Neural progenitor cell (in vitro differentiated cells): ENCODE measurements around the gene TINAGL1. TPM values are rescaled to one million over a fixed set of nuclear protein-coding genes. Genes with fewer than 3 reads are reported as not detected.

Source experiments
- DNase-seq: peaks from one replicate; pipeline ENCODE4 v3.0.0-alpha.2; 2016; ENCODE audit warnings: low spot score
- H2AFZ ChIP-seq: fragments of 200-600 bp; sonication (generic); replicated peaks from 2 replicates; pipeline ENCODE4 v1.6.1; 2016; ENCODE audit warnings: antibody characterized with exemption
- H3F3A ChIP-seq: fragments of 200-600 bp; sonication (generic); 2 replicates; pipeline ENCODE4 v1.6.1; 2016; ENCODE audit warnings: antibody characterized with exemption, low read depth
- H3K27ac ChIP-seq: fragments of 200-600 bp; sonication (generic); 2 replicates; pipeline ENCODE4 v1.5.1; 2016; ENCODE audit warnings: mild to moderate bottlenecking
- H3K27me3 ChIP-seq: fragments of 200-600 bp; sonication (generic); 2 replicates; pipeline ENCODE4 v1.6.1; 2016; ENCODE audit warnings: mild to moderate bottlenecking, moderate library complexity
- H3K36me3 ChIP-seq: fragments of 200-600 bp; sonication (generic); 2 replicates; pipeline ENCODE4 v1.5.1; 2016
- H3K4me1 ChIP-seq: fragments of 200-600 bp; sonication (generic); 2 replicates; pipeline ENCODE4 v1.6.1; 2016; ENCODE audit warnings: mixed run types
- H3K4me2 ChIP-seq: fragments of 200-600 bp; sonication (generic); 2 replicates; pipeline ENCODE4 v1.6.1; 2016
- H3K4me3 ChIP-seq: fragments of 200-600 bp; sonication (generic); 2 replicates; pipeline ENCODE4 v1.5.1; 2016
- H3K79me2 ChIP-seq: fragments of 200-600 bp; sonication (generic); 2 replicates; pipeline ENCODE4 v1.6.1; 2016; ENCODE audit warnings: low read depth
- H3K9ac ChIP-seq: fragments of 200-600 bp; sonication (generic); 2 replicates; pipeline ENCODE4 v1.6.1; 2016
- H3K9me3 ChIP-seq: fragments of 200-600 bp; sonication (generic); 2 replicates; pipeline ENCODE4 v1.5.1; 2016; ENCODE audit warnings: low read depth
- H4K20me1 ChIP-seq: fragments of 200-600 bp; sonication (generic); 2 replicates; pipeline ENCODE4 v1.6.1; 2016; ENCODE audit warnings: low read depth
- H3K27ac Mint-ChIP-seq: 3 replicates; pipeline ENCODE4 v1.8.0; 2021; ENCODE audit warnings: mixed read lengths
- H3K27me3 Mint-ChIP-seq: 2 replicates; pipeline ENCODE4 v1.8.0; 2022; ENCODE audit warnings: low read depth, mild to moderate bottlenecking, inconsistent platforms, moderate library complexity, mixed read lengths; ENCODE audit not compliant: insufficient read depth
- H3K36me3 Mint-ChIP-seq: 3 replicates; pipeline ENCODE4 v1.8.0; 2021; ENCODE audit warnings: mixed read lengths
- H3K4me1 Mint-ChIP-seq: 3 replicates; pipeline ENCODE4 v1.8.0; 2021; ENCODE audit warnings: mixed read lengths
- H3K4me3 Mint-ChIP-seq: 3 replicates; pipeline ENCODE4 v1.8.0; 2021; ENCODE audit warnings: mild to moderate bottlenecking, moderate library complexity, mixed read lengths
- H3K9me3 Mint-ChIP-seq: 3 replicates; pipeline ENCODE4 v1.8.0; 2020; ENCODE audit warnings: mixed read lengths
- EZH2 ChIP-seq: fragments of 200-600 bp; sonication (generic); IDR thresholded peaks from 2 replicates; pipeline ENCODE4 v1.6.1; 2017; ENCODE audit warnings: antibody characterized with exemption, mild to moderate bottlenecking, moderate library complexity
- EZH2phosphoT487 ChIP-seq: fragments of 200-600 bp; sonication (generic); IDR thresholded peaks from 2 replicates; pipeline ENCODE4 v1.6.1; 2017; ENCODE audit warnings: antibody characterized with exemption
- total RNA-seq: library from RNA; depleted of rRNA; stranded (reverse); fragments of >200 nt; gene quantifications from 2 replicates; pipeline ENCODE4 v1.2.3, GENCODE V29; 2015; ENCODE audit warnings: low replicate concordance
- TF ChIP-seq, protein P1 (sequence below): fragments of 200-600 bp; sonication (generic); IDR thresholded peaks from 2 replicates; pipeline ENCODE4 v1.5.1; 2017; ENCODE audit warnings: antibody characterized with exemption, mild to moderate bottlenecking

The TINAGL1 gene
- total RNA-seq, 1 donor from 2014 or later, result not detected

GRCh38 chr1:31572323-31573104 lies 3.8 kb upstream of the TINAGL1 start:
- H3F3A ChIP-seq, result no peaks in the 10 kb centered on the region
- peaks cover 21% of the 10 kb centered on the region for H3K27me3 ChIP-seq
- no peaks in the 10 kb centered on the region for H3K9me3 ChIP-seq
- H3K9ac ChIP-seq, result no peak overlapping the region
- H2AFZ ChIP-seq, result no peak overlapping the region
- Mint-ChIP-seq H3K4me3 (no peak overlapping the region), H3K27ac (no peak overlapping the region), H3K36me3 (no peaks in the 10 kb centered on the region), H3K27me3 (peaks cover 5% of the 10 kb centered on the region), H3K4me1 (peaks cover 17% of the 10 kb centered on the region), H3K9me3 (no peaks in the 10 kb centered on the region)
- H3K4me3 ChIP-seq, result no peak overlapping the region
- no peaks in the 10 kb centered on the region for H4K20me1 ChIP-seq
- H3K27ac ChIP-seq, result no peak overlapping the region
- no peaks in the 10 kb centered on the region for H3K36me3 ChIP-seq
- H3K4me2 ChIP-seq, result no peak overlapping the region
- DNase-seq, result no peak
- TF ChIP-seq, protein P1, sequence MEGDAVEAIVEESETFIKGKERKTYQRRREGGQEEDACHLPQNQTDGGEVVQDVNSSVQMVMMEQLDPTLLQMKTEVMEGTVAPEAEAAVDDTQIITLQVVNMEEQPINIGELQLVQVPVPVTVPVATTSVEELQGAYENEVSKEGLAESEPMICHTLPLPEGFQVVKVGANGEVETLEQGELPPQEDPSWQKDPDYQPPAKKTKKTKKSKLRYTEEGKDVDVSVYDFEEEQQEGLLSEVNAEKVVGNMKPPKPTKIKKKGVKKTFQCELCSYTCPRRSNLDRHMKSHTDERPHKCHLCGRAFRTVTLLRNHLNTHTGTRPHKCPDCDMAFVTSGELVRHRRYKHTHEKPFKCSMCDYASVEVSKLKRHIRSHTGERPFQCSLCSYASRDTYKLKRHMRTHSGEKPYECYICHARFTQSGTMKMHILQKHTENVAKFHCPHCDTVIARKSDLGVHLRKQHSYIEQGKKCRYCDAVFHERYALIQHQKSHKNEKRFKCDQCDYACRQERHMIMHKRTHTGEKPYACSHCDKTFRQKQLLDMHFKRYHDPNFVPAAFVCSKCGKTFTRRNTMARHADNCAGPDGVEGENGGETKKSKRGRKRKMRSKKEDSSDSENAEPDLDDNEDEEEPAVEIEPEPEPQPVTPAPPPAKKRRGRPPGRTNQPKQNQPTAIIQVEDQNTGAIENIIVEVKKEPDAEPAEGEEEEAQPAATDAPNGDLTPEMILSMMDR, result no peak
- TF ChIP-seq EZH2phosphoT487, result no peak
- no peak for TF ChIP-seq EZH2
- H3K79me2 ChIP-seq, result no peaks in the 10 kb centered on the region
- H3K4me1 ChIP-seq, result peaks cover 14% of the 10 kb centered on the region

GRCh38 chr1:31573261-31573660 lies 3.1 kb upstream of the TINAGL1 start:
- Mint-ChIP-seq H3K36me3 (no peaks in the 10 kb centered on the region), H3K27me3 (peaks cover 5% of the 10 kb centered on the region), H3K4me3 (no peak overlapping the region), H3K9me3 (no peaks in the 10 kb centered on the region), H3K4me1 (peaks cover 17% of the 10 kb centered on the region), H3K27ac (no peak overlapping the region)
- TF ChIP-seq EZH2phosphoT487 (no peak), EZH2 (no peak)
- TF ChIP-seq, protein P1, result no peak
- H3K27ac ChIP-seq, result no peak overlapping the region
- no peak overlapping the region for H3K9ac ChIP-seq
- DNase-seq, result no peak
- no peak overlapping the region for H2AFZ ChIP-seq
- H3K4me3 ChIP-seq, result no peak overlapping the region
- H3K4me1 ChIP-seq, result peaks cover 14% of the 10 kb centered on the region
- H4K20me1 ChIP-seq, result no peaks in the 10 kb centered on the region
- H3K9me3 ChIP-seq, result no peaks in the 10 kb centered on the region
- no peaks in the 10 kb centered on the region for H3F3A ChIP-seq
- no peak overlapping the region for H3K4me2 ChIP-seq
- H3K36me3 ChIP-seq, result no peaks in the 10 kb centered on the region
- peaks cover 27% of the 10 kb centered on the region for H3K27me3 ChIP-seq
- no peaks in the 10 kb centered on the region for H3K79me2 ChIP-seq

DNA sequence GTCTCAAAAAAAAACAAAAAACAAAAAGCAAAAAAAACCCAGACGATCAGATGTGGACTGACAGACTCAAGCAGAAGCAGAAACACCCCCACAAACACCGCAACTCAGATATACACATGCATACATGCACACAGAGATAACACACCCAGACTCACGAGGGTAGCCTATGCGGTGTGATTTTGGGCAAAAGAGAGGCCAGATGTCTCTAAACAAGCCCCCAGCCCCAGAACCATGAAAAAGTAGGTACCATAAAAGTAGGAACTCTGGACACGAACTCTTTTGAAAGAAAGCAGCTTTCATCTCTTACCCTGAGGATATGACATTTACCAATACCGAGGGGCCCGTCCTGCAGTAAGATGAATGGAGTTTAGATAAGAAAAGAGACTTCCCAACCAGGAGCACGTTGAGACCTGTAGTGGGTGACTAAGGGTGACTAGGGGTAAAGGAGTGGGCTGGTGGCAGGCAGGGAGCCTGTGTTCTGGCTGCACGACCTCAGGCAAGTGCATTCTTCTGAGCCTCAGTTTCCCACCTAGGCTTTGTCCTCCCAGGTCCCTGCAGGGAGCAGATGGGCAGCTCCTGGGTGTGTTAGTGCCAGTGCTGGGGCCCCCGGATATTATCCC lies 1.5 kb upstream of the TINAGL1 start:
- peak overlapping the region; percentile 29 for H3K27ac Mint-ChIP-seq
- Histone ChIP-seq H3K4me1 (peaks cover 10% of the 10 kb centered on the region), H3K79me2 (no peaks in the 10 kb centered on the region), H3K4me3 (no peak overlapping the region), H3K36me3 (no peaks in the 10 kb centered on the region), H4K20me1 (no peaks in the 10 kb centered on the region), H3K9me3 (no peaks in the 10 kb centered on the region), H3F3A (no peaks in the 10 kb centered on the region), H3K4me2 (no peak overlapping the region), H3K27ac (no peak overlapping the region), H3K27me3 (peaks cover 32% of the 10 kb centered on the region), H3K9ac (no peak overlapping the region), H2AFZ (no peak overlapping the region)
- DNase-seq, result peak; percentile 1
- TF ChIP-seq, protein P1, result no peak
- TF ChIP-seq EZH2 (no peak), EZH2phosphoT487 (no peak)
- H3K36me3 Mint-ChIP-seq, result no peaks in the 10 kb centered on the region
- no peak overlapping the region for H3K4me3 Mint-ChIP-seq
- peaks cover 14% of the 10 kb centered on the region for H3K4me1 Mint-ChIP-seq
- no peaks in the 10 kb centered on the region for H3K9me3 Mint-ChIP-seq
- peaks cover 5% of the 10 kb centered on the region for H3K27me3 Mint-ChIP-seq
